GM23338 (cell line): Measurements from ENCODE around the gene STPG2. TPM values are rescaled to one million over a fixed set of nuclear protein-coding genes. Genes with fewer than 3 reads are reported as not detected.

Experiments
- ATAC-seq: fragments of 200-7000 bp; cut with Tn5 transposase; 3 replicates; pipeline ENCODE4 v1.9.1; 2020
- DNase-seq: peaks from one replicate; pipeline ENCODE4 v3.0.0-alpha.2; 2015; ENCODE audit warnings: low spot score
- H2AFZ ChIP-seq: fragments of 200-600 bp; sonication (generic); 2 replicates; pipeline ENCODE4 v1.8.0; 2016; ENCODE audit warnings: antibody characterized with exemption, mild to moderate bottlenecking, moderate library complexity
- H3F3A ChIP-seq: fragments of 200-600 bp; sonication (generic); replicated peaks from 2 replicates; pipeline ENCODE4 v1.8.0; 2017; ENCODE audit warnings: antibody characterized with exemption, mixed run types, low read depth
- H3K27ac ChIP-seq: fragments of 200-600 bp; sonication (generic); 2 replicates; pipeline ENCODE4 v1.6.1; 2016; ENCODE audit warnings: low read depth
- H3K27me3 ChIP-seq: fragments of 200-600 bp; sonication (generic); 2 replicates; pipeline ENCODE4 v1.8.0; 2016; ENCODE audit warnings: mild to moderate bottlenecking, mixed run types, moderate library complexity; ENCODE audit not compliant: insufficient read depth
- H3K36me3 ChIP-seq: fragments of 200-600 bp; sonication (generic); 2 replicates; pipeline ENCODE4 v1.8.0; 2016; ENCODE audit warnings: mild to moderate bottlenecking; ENCODE audit not compliant: insufficient read depth
- H3K4me1 ChIP-seq: fragments of 200-600 bp; sonication (generic); 2 replicates; pipeline ENCODE4 v1.8.0; 2016; ENCODE audit warnings: mild to moderate bottlenecking, moderate library complexity; ENCODE audit not compliant: insufficient read depth
- H3K4me2 ChIP-seq: fragments of 200-600 bp; sonication (generic); 2 replicates; pipeline ENCODE4 v1.7.1; 2017; ENCODE audit warnings: mixed run types
- H3K4me3 ChIP-seq: fragments of 200-600 bp; sonication (generic); 2 replicates; pipeline ENCODE4 v1.6.1; 2016; ENCODE audit warnings: mixed run types
- H3K79me2 ChIP-seq: fragments of 200-600 bp; sonication (generic); replicated peaks from 2 replicates; pipeline ENCODE4 v1.8.0; 2017; ENCODE audit warnings: mild to moderate bottlenecking; ENCODE audit not compliant: insufficient read depth
- H3K9me2 ChIP-seq: fragments of 200-600 bp; sonication (generic); 2 replicates; pipeline ENCODE4 v1.8.0; 2017; ENCODE audit not compliant: insufficient read depth
- H4K20me1 ChIP-seq: fragments of 200-600 bp; sonication (generic); replicated peaks from 2 replicates; pipeline ENCODE4 v1.8.0; 2017; ENCODE audit warnings: mild to moderate bottlenecking; ENCODE audit not compliant: insufficient read depth
- H3K27ac Mint-ChIP-seq: 2 replicates; pipeline ENCODE4 v1.8.0; 2020; ENCODE audit warnings: inconsistent platforms, mild to moderate bottlenecking, moderate library complexity, mixed read lengths
- H3K27me3 Mint-ChIP-seq: 3 replicates; pipeline ENCODE4 v1.8.0; 2022; ENCODE audit warnings: low read depth, mild to moderate bottlenecking, moderate library complexity, mixed read lengths, inconsistent platforms; ENCODE audit not compliant: insufficient read depth, poor library complexity
- H3K36me3 Mint-ChIP-seq: 3 replicates; pipeline ENCODE4 v1.8.0; 2021; ENCODE audit warnings: low read depth, mild to moderate bottlenecking, inconsistent platforms, moderate library complexity, mixed read lengths
- H3K4me1 Mint-ChIP-seq: 3 replicates; pipeline ENCODE4 v1.8.0; 2020; ENCODE audit warnings: mild to moderate bottlenecking, inconsistent platforms, mixed read lengths
- H3K4me3 Mint-ChIP-seq: 3 replicates; pipeline ENCODE4 v1.8.0; 2021; ENCODE audit warnings: moderate library complexity, mild to moderate bottlenecking, inconsistent platforms, mixed read lengths
- H3K9me3 Mint-ChIP-seq: 3 replicates; pipeline ENCODE4 v1.8.0; 2020; ENCODE audit warnings: moderate library complexity, mild to moderate bottlenecking, inconsistent platforms, mixed read lengths
- CREB1 ChIP-seq: fragments of 250-450 bp; sonication (Bioruptor Pico); IDR thresholded peaks from 2 replicates; pipeline ENCODE4 v1.5.0; 2020; ENCODE audit warnings: low read depth, mild to moderate bottlenecking, moderate library complexity
- EZH2 ChIP-seq: fragments of 200-600 bp; sonication (generic); IDR thresholded peaks from one replicate; pipeline ENCODE4 v1.8.0; 2017; ENCODE audit warnings: antibody characterized with exemption, mild to moderate bottlenecking, low read depth; ENCODE audit not compliant: unreplicated experiment
- POLR2AphosphoS5 ChIP-seq: IDR thresholded peaks from 2 replicates; pipeline ENCODE4 v1.6.1; 2016; ENCODE audit warnings: antibody characterized with exemption, low read depth
- STAT1 ChIP-seq: IDR thresholded peaks from one replicate; pipeline ENCODE4 v1.6.1; 2016; ENCODE audit warnings: antibody characterized with exemption; ENCODE audit not compliant: unreplicated experiment
- ZNF114 ChIP-seq: fragments of 250-450 bp; sonication (Bioruptor Pico); IDR thresholded peaks from 2 replicates; pipeline ENCODE4 v1.5.0; 2020; ENCODE audit warnings: mild to moderate bottlenecking, moderate library complexity
- ZNF331 ChIP-seq: fragments of 250-450 bp; sonication (Bioruptor Pico); IDR thresholded peaks from 2 replicates; pipeline ENCODE4 v1.5.0; 2020; ENCODE audit warnings: low read depth, mild to moderate bottlenecking, moderate library complexity
- polyA plus RNA-seq: library from polyadenylated mRNA; unstranded; fragments of >200 nt; fragmentation: Nextera tagmentation; extraction: Ambion mirVana; gene quantifications from 2 replicates; pipeline ENCODE4 v1.2.1, GENCODE V29; 2016
- total RNA-seq: library from RNA; depleted of rRNA; stranded (reverse); fragments of >200 nt; shearing (Covaris generic); gene quantifications from 2 replicates; pipeline ENCODE4 v1.2.3, GENCODE V29; 2014
- TF ChIP-seq, protein P1 (sequence below): fragments of 250-450 bp; sonication (Bioruptor Pico); IDR thresholded peaks from 2 replicates; pipeline ENCODE4 v1.5.0; 2020; ENCODE audit warnings: mild to moderate bottlenecking, moderate library complexity
- TF ChIP-seq, protein P2 (sequence below): IDR thresholded peaks from one replicate; pipeline ENCODE4 v1.6.1; 2018; ENCODE audit warnings: antibody characterized with exemption; ENCODE audit not compliant: unreplicated experiment
- TF ChIP-seq, protein P3 (sequence below), 2 experiments: fragments of 200-600 bp in 1 of 2; sonication (generic) in 1 of 2; conservative IDR thresholded peaks; 2 replicates each; pipeline versions ENCODE4 v1.5.1 to v1.6.1; 2016 to 2017; ENCODE audit warnings: antibody characterized with exemption in 2 of 2, low read depth in 2 of 2, mild to moderate bottlenecking in 2 of 2, moderate library complexity in 1 of 2
- TF ChIP-seq, protein P4 (sequence below): IDR thresholded peaks from 2 replicates; pipeline ENCODE4 v1.6.1; 2016; ENCODE audit warnings: antibody characterized with exemption

The STPG2 gene
- total and polyA plus RNA-seq, 2 experiments from 2014 or later = 0.17 to 0.32 TPM

DNA sequence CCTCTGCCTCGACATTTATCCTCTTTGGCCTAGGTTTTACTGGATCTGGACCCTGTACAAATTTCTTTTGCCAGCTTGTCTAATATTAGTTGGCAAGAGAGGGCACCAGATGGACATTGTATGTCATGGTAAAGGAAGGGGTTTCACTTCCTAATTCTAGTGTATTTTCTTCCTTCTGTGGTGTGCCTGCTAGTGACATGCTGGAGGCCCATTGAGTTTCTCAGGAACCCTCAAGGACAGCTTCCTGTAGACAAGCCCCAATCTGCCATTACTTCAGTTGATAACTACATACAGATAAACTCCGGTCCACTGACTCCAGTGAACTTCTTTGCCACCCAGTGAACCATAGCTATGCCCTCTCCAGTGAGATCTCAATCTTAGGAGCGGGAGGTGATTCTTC is 116.9 kb downstream of the STPG2 start:
- no peaks in the 10 kb centered on the region for H3K36me3 ChIP-seq
- Mint-ChIP-seq H3K4me3 (no peak overlapping the region), H3K36me3 (peaks cover 30% of the 10 kb centered on the region; the same call in 2 of the 3 replicates), H3K4me1 (no peaks in the 10 kb centered on the region), H3K27ac (no peak overlapping the region), H3K27me3 (peaks cover 2% of the 10 kb centered on the region), H3K9me3 (peaks cover 47% of the 10 kb centered on the region)
- H3K9me2 ChIP-seq = peaks cover 12% of the 10 kb centered on the region; the same call in 1 of the 2 replicates
- H3K27me3 ChIP-seq = no peaks in the 10 kb centered on the region
- H3K27ac ChIP-seq = no peak overlapping the region
- H3K4me1 ChIP-seq = no peaks in the 10 kb centered on the region
- no peaks in the 10 kb centered on the region for H3K79me2 ChIP-seq
- no peak overlapping the region for H3K4me2 ChIP-seq
- no peak overlapping the region for H2AFZ ChIP-seq
- DNase-seq (no peak), ATAC-seq (no peak)
- H3F3A ChIP-seq = no peaks in the 10 kb centered on the region
- TF ChIP-seq ZNF114 (no peak), CREB1 (CRISPR knock-in tag) (no peak), STAT1 (no peak), POLR2AphosphoS5 (no peak), EZH2 (no peak), ZNF331 (no peak)
- TF ChIP-seq, protein P1, sequence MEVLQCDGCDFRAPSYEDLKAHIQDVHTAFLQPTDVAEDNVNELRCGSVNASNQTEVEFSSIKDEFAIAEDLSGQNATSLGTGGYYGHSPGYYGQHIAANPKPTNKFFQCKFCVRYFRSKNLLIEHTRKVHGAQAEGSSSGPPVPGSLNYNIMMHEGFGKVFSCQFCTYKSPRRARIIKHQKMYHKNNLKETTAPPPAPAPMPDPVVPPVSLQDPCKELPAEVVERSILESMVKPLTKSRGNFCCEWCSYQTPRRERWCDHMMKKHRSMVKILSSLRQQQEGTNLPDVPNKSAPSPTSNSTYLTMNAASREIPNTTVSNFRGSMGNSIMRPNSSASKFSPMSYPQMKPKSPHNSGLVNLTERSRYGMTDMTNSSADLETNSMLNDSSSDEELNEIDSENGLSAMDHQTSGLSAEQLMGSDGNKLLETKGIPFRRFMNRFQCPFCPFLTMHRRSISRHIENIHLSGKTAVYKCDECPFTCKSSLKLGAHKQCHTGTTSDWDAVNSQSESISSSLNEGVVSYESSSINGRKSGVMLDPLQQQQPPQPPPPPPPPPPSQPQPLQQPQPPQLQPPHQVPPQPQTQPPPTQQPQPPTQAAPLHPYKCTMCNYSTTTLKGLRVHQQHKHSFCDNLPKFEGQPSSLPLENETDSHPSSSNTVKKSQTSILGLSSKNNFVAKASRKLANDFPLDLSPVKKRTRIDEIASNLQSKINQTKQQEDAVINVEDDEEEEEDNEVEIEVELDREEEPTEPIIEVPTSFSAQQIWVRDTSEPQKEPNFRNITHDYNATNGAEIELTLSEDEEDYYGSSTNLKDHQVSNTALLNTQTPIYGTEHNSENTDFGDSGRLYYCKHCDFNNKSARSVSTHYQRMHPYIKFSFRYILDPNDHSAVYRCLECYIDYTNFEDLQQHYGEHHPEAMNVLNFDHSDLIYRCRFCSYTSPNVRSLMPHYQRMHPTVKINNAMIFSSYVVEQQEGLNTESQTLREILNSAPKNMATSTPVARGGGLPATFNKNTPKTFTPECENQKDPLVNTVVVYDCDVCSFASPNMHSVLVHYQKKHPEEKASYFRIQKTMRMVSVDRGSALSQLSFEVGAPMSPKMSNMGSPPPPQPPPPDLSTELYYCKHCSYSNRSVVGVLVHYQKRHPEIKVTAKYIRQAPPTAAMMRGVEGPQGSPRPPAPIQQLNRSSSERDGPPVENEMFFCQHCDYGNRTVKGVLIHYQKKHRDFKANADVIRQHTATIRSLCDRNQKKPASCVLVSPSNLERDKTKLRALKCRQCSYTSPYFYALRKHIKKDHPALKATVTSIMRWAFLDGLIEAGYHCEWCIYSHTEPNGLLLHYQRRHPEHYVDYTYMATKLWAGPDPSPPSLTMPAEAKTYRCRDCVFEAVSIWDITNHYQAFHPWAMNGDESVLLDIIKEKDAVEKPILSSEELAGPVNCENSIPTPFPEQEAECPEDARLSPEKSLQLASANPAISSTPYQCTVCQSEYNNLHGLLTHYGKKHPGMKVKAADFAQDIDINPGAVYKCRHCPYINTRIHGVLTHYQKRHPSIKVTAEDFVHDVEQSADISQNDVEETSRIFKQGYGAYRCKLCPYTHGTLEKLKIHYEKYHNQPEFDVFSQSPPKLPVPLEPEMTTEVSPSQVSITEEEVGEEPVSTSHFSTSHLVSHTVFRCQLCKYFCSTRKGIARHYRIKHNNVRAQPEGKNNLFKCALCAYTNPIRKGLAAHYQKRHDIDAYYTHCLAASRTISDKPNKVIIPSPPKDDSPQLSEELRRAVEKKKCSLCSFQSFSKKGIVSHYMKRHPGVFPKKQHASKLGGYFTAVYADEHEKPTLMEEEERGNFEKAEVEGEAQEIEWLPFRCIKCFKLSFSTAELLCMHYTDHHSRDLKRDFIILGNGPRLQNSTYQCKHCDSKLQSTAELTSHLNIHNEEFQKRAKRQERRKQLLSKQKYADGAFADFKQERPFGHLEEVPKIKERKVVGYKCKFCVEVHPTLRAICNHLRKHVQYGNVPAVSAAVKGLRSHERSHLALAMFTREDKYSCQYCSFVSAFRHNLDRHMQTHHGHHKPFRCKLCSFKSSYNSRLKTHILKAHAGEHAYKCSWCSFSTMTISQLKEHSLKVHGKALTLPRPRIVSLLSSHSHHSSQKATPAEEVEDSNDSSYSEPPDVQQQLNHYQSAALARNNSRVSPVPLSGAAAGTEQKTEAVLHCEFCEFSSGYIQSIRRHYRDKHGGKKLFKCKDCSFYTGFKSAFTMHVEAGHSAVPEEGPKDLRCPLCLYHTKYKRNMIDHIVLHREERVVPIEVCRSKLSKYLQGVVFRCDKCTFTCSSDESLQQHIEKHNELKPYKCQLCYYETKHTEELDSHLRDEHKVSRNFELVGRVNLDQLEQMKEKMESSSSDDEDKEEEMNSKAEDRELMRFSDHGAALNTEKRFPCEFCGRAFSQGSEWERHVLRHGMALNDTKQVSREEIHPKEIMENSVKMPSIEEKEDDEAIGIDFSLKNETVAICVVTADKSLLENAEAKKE (CRISPR knock-in tag) = no peak
- TF ChIP-seq, protein P2, sequence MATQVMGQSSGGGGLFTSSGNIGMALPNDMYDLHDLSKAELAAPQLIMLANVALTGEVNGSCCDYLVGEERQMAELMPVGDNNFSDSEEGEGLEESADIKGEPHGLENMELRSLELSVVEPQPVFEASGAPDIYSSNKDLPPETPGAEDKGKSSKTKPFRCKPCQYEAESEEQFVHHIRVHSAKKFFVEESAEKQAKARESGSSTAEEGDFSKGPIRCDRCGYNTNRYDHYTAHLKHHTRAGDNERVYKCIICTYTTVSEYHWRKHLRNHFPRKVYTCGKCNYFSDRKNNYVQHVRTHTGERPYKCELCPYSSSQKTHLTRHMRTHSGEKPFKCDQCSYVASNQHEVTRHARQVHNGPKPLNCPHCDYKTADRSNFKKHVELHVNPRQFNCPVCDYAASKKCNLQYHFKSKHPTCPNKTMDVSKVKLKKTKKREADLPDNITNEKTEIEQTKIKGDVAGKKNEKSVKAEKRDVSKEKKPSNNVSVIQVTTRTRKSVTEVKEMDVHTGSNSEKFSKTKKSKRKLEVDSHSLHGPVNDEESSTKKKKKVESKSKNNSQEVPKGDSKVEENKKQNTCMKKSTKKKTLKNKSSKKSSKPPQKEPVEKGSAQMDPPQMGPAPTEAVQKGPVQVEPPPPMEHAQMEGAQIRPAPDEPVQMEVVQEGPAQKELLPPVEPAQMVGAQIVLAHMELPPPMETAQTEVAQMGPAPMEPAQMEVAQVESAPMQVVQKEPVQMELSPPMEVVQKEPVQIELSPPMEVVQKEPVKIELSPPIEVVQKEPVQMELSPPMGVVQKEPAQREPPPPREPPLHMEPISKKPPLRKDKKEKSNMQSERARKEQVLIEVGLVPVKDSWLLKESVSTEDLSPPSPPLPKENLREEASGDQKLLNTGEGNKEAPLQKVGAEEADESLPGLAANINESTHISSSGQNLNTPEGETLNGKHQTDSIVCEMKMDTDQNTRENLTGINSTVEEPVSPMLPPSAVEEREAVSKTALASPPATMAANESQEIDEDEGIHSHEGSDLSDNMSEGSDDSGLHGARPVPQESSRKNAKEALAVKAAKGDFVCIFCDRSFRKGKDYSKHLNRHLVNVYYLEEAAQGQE = no peak
- TF ChIP-seq, protein P3, sequence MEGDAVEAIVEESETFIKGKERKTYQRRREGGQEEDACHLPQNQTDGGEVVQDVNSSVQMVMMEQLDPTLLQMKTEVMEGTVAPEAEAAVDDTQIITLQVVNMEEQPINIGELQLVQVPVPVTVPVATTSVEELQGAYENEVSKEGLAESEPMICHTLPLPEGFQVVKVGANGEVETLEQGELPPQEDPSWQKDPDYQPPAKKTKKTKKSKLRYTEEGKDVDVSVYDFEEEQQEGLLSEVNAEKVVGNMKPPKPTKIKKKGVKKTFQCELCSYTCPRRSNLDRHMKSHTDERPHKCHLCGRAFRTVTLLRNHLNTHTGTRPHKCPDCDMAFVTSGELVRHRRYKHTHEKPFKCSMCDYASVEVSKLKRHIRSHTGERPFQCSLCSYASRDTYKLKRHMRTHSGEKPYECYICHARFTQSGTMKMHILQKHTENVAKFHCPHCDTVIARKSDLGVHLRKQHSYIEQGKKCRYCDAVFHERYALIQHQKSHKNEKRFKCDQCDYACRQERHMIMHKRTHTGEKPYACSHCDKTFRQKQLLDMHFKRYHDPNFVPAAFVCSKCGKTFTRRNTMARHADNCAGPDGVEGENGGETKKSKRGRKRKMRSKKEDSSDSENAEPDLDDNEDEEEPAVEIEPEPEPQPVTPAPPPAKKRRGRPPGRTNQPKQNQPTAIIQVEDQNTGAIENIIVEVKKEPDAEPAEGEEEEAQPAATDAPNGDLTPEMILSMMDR (conservative IDR thresholded peaks at IDR 0.05; ENCODE audit: low read depth in 2 of 2) = no peak
- TF ChIP-seq, protein P4, sequence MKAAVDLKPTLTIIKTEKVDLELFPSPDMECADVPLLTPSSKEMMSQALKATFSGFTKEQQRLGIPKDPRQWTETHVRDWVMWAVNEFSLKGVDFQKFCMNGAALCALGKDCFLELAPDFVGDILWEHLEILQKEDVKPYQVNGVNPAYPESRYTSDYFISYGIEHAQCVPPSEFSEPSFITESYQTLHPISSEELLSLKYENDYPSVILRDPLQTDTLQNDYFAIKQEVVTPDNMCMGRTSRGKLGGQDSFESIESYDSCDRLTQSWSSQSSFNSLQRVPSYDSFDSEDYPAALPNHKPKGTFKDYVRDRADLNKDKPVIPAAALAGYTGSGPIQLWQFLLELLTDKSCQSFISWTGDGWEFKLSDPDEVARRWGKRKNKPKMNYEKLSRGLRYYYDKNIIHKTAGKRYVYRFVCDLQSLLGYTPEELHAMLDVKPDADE = no peak
- no peaks in the 10 kb centered on the region for H4K20me1 ChIP-seq
- no peak overlapping the region for H3K4me3 ChIP-seq
